HG02610 (cell line): ENCODE measurements around the gene RBM5.

ENCODE experiments used
- ATAC-seq: cut with Tn5 transposase; IDR thresholded peaks from one replicate; pipeline ENCODE4 v1.9.1; 2021; ENCODE audit warnings: mild to moderate bottlenecking, moderate library complexity; ENCODE audit not compliant: unreplicated experiment

The RBM5 gene

GRCh38 chr3:50158530-50159146 lies 69.9 kb downstream of the RBM5 start:
- ATAC-seq = no peak

GRCh38 chr3:50160561-50160983 lies 71.9 kb downstream of the RBM5 start:
- ATAC-seq = no peak

- ATAC-seq = no peak
These were observed 72.6 kb downstream of the RBM5 start for GRCh38 chr3:50161320-50161719.

- ATAC-seq = no peak
These were observed 73.5 kb downstream of the RBM5 start for GRCh38 chr3:50162034-50162883.

GRCh38 chr3:50163572-50164455 lies 75.1 kb downstream of the RBM5 start:
- ATAC-seq = no peak

- ATAC-seq = no peak
These were observed 75.8 kb downstream of the RBM5 start for GRCh38 chr3:50164481-50164880.

- no peak for ATAC-seq
These were observed 76.5 kb downstream of the RBM5 start for GRCh38 chr3:50164984-50165909.

- ATAC-seq = no peak
These were observed 77.3 kb downstream of the RBM5 start for GRCh38 chr3:50165910-50166538.

- no peak for ATAC-seq
These were observed 77.9 kb downstream of the RBM5 start for GRCh38 chr3:50166620-50167019.

GRCh38 chr3:50167069-50167840 lies 78.5 kb downstream of the RBM5 start:
- ATAC-seq = no peak

- no peak for ATAC-seq
These were observed 79.1 kb downstream of the RBM5 start for GRCh38 chr3:50167841-50168209.

GRCh38 chr3:50168388-50168787 lies 79.7 kb downstream of the RBM5 start:
- ATAC-seq = no peak
